Femur (tissue), 1 donor: ENCODE measurements around the gene TNFRSF25.
"Not testable (repeated sequence)": the region's sequence is repeated elsewhere in the genome, so short reads cannot be mapped to it uniquely, and the experiment has no call there.

Source experiments
- DNase-seq: peaks from one replicate; pipeline ENCODE4 v3.0.0-alpha.2; 2017

Gene TNFRSF25

DNA sequence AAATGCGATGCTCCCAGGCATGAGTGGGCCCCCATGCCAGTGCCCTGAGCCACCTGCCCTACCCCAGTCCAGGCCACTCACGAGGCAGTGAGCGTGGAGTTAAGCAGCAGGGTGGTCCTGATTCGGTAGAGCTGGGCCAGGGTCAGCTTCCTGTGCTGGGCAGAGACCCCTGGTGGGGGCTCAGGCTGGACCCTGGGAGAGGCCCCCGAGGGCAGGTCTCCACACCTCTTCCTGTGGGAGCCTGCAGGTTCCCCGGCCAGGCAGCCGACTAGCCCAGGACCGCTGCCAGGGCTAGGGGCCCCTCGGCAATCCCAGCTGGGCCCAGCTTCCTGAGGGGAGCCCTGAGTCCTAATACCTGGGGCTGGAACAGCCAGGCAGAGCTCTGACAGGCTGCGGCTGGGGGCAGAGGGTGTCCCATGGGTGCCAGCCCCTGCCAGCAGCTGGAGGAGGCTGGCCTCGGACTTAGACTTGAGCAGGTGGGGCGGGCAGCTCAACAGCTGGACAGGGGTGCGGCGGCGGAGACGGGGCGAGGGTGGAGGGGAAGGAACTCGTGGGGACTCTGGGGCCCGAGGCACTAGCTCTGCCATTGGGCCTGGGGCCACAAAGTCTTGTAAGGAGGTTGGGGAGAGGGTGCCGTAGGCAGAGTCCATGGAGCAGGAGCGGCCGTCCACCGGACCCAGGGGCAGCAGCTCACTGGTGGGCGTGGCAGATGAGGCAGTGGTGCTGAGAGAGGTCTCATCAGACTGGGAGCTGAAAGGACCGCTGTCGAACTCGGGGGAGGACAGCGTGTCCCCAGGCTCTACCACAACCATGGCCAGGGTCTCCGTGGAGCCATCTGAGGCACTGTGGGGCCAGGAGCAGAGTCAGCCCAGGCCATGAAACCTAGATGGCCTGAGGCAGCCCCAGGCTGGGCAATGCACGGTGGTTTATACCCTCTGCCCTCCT, 2.0 kb upstream of the TNFRSF25 start:
- no peak for DNase-seq

DNA sequence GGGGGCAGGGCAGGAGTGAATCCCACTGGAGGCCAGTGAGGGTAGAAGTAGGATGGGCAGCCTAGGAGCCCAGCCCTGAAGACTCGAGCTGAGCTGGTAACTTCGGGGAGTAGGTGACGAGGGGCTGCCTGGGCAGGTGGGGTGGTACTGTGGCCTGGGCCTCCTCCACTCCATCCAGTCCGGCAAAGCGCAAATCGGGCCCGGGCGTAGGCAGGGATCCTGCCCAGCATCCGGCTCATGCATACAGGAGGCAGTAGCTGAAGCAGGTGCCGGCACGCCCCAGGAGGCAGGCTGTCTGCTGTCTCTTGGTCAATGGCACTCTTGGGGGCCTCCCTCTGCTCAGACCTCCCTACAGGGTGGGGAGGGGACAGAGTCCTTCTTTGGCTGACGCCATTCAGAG, 1.3 kb upstream of the TNFRSF25 start:
- no peak for DNase-seq

DNA sequence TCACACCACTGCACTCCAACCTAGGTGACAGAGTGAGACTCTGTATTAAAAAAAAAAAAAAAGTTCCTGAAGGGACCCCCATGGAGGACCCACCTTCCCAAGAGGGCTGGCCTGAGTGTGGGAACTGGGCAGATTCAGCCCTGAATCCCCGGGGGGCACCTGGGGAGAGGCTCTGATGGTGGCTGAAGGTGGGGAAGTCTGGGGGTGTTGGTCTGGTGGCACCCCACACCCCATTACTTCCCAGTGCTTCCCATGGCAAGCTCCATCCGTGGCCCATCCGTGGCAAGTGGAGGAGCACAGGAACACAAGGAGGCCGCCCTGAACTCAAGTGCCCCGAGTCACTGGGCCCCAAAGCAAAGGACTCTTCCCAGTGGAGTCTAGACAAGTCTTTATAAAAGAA, 778 bp upstream of the TNFRSF25 start:
- DNase-seq: no peak

GRCh38 chr1:6465461-6466005, 440 bp downstream of the TNFRSF25 start:
- DNase-seq: no peak

GRCh38 chr1:6464915-6465314, 1.1 kb downstream of the TNFRSF25 start:
- no peak for DNase-seq

DNA sequence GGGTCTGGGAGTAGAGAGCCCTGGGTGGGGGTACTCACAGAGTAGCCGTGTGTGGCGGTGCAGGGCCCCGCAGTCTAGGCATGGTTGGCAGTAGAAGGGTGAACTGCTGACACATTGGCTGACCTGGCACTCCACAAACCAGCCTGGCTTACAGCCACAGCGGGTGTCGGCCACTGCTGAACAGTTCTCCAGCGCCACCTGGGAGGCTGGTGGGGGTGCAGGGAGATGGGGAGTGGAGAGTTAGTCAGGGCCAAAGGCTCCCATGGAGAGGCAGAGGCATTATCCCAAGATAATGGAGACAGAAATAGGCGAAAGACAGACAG, 1.5 kb downstream of the TNFRSF25 start:
- no peak for DNase-seq

DNA sequence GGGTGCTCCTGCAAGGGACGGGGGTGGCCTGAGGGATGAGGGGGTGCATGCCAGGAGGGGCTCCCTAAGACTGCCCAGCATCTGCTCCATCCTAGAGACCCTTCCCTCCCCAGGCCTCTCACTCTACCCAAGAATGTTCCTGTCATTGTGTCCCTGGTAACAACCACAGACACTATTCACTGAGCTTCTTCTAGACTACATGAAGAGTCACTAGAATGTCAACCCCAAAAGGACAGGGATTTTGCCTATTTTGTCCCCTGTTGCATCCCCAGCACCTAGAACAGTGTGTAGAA, 2.9 kb downstream of the TNFRSF25 start:
- no peak for DNase-seq

GRCh38 chr1:6462412-6463119, 3.4 kb downstream of the TNFRSF25 start:
- no peak for DNase-seq

DNA sequence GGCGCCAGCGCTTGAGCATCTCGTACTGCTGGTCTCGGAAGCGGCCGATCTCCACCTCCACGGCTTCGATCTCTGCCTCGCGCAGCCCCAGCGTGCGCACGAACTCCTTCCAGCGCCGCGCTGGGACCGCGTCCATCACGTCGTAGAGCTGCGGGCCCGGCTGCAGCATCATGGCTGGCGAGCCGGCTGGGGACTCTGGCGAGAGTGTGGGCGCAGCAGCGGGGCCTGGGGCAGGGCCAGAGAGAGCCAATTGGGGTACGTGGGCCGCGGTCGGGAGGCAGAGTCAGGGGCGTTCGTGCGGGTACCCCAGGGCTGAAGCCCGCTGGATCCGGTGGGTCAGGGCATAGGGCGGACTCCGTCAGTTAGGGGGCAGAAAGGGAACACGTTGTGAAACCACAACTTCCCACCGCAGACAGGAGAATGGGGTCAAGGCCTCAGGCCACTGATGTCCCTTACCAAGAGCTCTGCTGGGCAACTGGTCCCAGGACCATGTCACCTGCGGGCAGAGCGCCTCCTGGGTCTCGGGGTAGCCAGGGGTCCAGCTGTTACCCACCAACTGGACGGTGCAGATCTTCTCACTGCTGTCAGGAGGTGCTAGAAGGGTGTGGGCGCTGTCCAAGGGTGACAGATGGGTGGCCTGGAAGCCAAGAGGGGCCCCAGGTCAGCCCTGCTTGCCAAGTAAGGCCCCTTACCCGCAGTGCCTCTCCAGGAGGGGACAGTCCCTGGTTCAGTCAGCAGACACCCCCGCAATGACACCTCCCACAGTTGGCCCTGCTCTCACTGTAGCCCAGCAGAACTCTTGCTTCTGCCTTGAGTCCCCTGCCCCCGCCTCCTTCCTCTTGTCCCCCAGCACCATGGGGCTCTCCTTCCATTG, 4.2 kb downstream of the TNFRSF25 start:
- no peak for DNase-seq

DNA sequence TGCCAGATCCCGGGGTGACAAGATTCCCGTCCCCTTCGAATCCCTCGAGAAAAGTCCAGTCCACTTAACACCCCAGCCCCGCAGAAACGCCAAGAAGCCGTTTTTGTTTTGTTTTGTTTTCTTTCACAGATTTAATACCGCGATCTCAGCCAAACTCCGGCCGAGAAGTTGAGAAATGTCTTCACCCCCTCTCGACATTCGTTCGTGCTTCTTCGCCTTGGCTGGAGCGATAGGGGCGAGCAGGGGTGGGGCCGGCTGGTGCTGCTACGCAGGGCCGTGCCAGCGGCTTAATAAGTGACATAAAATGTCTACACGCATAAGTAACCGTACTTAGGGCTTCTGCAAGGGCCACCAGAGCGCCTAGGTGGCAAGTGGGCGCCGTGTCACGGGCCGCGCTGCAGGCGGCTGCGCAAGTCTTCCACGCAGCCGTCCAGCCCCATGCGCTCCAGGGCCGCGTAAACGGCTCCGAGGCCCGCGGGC, 4.9 kb downstream of the TNFRSF25 start:
- no peak for DNase-seq

GRCh38 chr1:6460301-6461050, 5.5 kb downstream of the TNFRSF25 start:
- no peak for DNase-seq

DNA sequence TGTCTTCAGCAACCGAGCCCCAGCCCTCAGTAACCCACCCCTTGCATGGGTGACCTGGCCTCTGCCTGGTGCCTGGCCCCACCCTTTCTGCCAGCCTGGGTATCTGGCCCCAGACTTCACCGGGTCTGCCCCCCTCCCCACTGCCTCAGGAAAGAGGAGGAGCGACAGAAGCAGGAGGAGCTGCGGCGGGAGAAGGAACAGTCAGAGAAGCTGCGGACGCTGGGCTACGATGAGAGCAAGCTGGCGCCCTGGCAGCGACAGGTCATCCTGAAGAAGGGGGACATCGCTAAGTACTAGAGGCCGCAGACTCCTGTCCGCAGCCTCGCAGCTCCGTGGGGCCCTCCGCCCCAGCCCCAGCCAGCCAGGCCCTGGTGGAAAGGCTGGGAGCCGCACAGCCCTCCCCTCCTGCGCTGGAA, 6.1 kb downstream of the TNFRSF25 start:
- DNase-seq: no peak

- no peak for DNase-seq
Observed at GRCh38 chr1:6456800-6457466, 9.0 kb downstream of the TNFRSF25 start.

- not testable (repeated sequence) for DNase-seq
Observed at GRCh38 chr1:6455752-6456520, 10.0 kb downstream of the TNFRSF25 start.

DNA sequence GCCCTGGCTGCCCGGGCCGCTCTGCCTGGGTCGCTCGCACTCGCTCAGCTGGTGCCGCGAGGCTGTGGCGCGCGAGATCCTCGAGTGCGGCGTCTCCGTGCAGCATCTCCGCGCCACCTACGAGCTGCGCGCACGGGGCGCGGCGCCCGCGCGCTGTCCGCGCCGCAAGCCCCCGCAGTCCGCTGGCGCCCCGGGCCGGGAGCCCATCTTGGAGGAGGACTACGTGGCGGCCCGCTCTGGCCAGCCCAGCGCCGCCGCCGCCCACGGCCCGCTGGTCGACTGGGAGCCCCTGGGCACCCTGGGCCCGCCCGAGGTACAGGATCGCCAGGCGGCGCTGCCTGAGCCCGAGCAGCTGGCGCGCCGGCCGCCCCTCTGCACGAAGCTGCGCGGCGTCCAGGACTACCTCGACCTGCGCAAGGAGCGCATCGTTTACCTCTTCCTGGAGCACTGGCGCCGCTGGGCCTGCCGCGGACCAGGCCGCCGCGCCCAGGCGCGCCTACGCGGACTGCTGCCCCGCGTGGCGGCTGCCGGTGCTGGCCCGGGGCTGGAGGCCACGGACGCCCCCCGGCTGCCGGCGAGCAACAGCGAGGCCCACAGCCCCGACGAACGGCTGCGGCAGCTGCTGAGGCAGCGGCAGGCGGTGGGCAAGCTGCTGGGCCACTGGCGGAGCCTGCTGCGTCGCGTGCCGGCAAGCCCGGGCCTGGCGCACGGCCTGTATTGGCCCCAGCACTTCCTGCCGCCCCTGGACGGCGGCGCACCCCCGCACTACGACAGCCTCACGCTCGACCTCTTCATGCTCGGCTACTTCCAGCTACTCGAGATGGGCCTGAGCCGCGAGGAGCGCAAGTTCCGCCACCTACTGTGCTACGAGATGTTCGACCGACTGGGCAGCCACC, 10.9 kb downstream of the TNFRSF25 start:
- no peak for DNase-seq

DNA sequence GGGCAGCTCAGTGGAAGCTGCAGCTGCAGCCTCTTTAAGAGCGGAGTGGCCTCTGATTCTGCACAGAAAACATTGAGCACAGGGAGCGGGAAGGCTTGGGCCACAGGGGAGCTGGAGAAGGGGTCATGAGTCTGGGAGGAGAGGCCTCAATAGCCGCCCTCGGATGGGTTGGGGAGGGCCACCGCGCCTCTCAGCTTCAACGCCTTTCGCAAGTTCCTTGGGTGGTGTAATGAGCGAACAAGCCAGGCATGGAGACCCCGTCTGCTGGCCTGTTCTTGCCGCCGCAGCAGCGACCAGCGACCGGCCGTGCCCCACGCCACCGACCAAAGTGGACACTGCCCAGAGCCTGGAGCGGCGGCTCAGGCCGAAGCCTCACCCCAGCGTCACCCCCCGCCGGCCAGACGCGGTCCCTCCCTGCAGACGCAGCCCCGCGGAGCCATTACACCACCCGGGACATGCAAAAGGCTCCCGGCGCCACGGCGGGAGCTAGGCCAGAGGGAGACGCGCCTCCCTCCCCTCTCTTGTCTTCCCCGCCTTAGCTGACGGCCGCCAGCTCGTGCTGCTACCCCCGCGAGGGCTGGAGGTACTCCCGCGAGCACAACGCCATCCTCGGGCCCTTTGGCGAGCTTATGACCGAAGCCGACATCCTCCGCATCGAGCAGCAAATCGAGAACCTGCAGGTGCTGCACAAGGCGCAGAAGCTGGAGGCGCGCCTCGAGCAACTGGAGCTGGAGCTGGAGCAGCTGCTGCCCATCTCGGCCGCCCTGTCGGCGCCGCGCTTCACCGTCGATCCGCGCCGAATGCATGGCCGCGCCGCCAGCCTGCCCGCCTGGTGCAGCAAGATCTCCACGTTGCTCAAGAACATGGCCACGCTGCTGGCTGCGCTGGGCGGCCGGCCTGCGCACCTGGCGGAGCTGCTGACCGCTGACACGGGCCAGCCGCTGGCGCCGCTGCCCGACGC, 11.8 kb downstream of the TNFRSF25 start:
- DNase-seq: not testable (repeated sequence)

GRCh38 chr1:6450943-6451373, 15.0 kb downstream of the TNFRSF25 start:
- DNase-seq: no peak

- not testable (repeated sequence) for DNase-seq
Observed at GRCh38 chr1:6450486-6450885, 15.5 kb downstream of the TNFRSF25 start.
